ENCODE data around the gene MIA2. TPM values are rescaled to one million over a fixed set of nuclear protein-coding genes. Genes with fewer than 3 reads are reported as not detected.
"Not testable (repeated sequence)": the region's sequence is repeated elsewhere in the genome, so short reads cannot be mapped to it uniquely, and the experiment has no call there.

The MIA2 gene
- total and polyA plus RNA-seq, 2 donors (not counting 1 experiment from before 2014, with no cell fraction given): 11.5 to 27.1 TPM

GRCh38 chr14:39232554-39233415 is 930 bp upstream of the MIA2 start:
- Histone ChIP-seq H2AFZ (ENCODE audit: insufficient read depth, low read depth, low read length, poor library complexity, severe bottlenecking) (peak overlapping the region; percentile 32), H3K4me1 (ENCODE audit: control insufficient read depth in 2 of 2, insufficient read depth in 2 of 2, low read length in 2 of 2) (no peaks in the 10 kb centered on the region), H3K9ac (ENCODE audit: low read length) (no peak overlapping the region), H3K79me2 (ENCODE audit: control insufficient read depth, insufficient read depth, low read length) (no peaks in the 10 kb centered on the region), H3K9me3 (ENCODE audit: control extremely low read depth in 1 of 3, control insufficient read depth in 2 of 3, insufficient read depth in 1 of 3, low read length in 2 of 3) (no peaks in the 10 kb centered on the region), H4K20me1 (ENCODE audit: control insufficient read depth, insufficient read depth, low read length, poor library complexity, severe bottlenecking) (no peaks in the 10 kb centered on the region), H3K4me3 (ENCODE audit: control extremely low read depth in 1 of 5, extremely low read depth in 1 of 5, insufficient read depth in 1 of 5, low read depth in 2 of 5, low read length in 4 of 5) (no peak overlapping the region), H3K36me3 (replicated peaks in 1 of 2; ENCODE audit: control extremely low read depth in 1 of 2, control insufficient read depth in 1 of 2, extremely low read depth in 1 of 2, insufficient read depth in 2 of 2, low read length in 1 of 2) (no peaks in the 10 kb centered on the region), H3K27ac (ENCODE audit: low read length in 2 of 2) (no peak overlapping the region), H3K27me3 (replicated peaks in 1 of 4; ENCODE audit: control extremely low read depth in 1 of 4, control insufficient read depth in 3 of 4, insufficient read depth in 4 of 4, low read length in 3 of 4) (no peaks in the 10 kb centered on the region), H3K4me2 (replicated peaks; ENCODE audit: low read depth, low read length, poor library complexity, severe bottlenecking) (no peak overlapping the region)
- Mint-ChIP-seq H3K9me3 (ENCODE audit: insufficient read depth) (no peaks in the 10 kb centered on the region), H3K27ac (no peak overlapping the region), H3K27me3 (no peaks in the 10 kb centered on the region), H3K4me1 (peaks cover 4% of the 10 kb centered on the region), H3K4me3 (no peak overlapping the region)
- ChIA-PET POLR2A (interaction anchor here (1.0 kb wide), 1 partner anchor 195 kb away, joined by 3 read pairs; no protein-coding TSS in a partner anchor), CTCF (interaction anchor here (1.0 to 1.8 kb wide), 6 partner anchors 59 to 256 kb away, joined by 3 to 10 read pairs (median 4); no protein-coding TSS in a partner anchor)
- TF ChIP-seq EZH2 (IDR thresholded peaks at IDR 0.05; ENCODE audit: borderline replicate concordance, insufficient read depth, low read depth, low read length, poor library complexity, severe bottlenecking) (no peak), CTCF (IDR thresholded peaks at IDR 0.05) (no peak)
- no peak for ATAC-seq (ENCODE audit: low read depth)
- intact Hi-C loops (cut with micrococcal nuclease): no loop called here
- DNase-seq: no peak
- WGBS (ENCODE audit: insufficient coverage): 80% methylated on average over 1 of the region's 12 CpGs

- H3K79me2 ChIP-seq (ENCODE audit: control insufficient read depth, insufficient read depth, low read length); H3K4me3 ChIP-seq (ENCODE audit: control extremely low read depth in 1 of 5, extremely low read depth in 1 of 5, insufficient read depth in 1 of 5, low read depth in 2 of 5, low read length in 4 of 5); DNase-seq; H3K27me3 ChIP-seq (replicated peaks in 1 of 4; ENCODE audit: control extremely low read depth in 1 of 4, control insufficient read depth in 3 of 4, insufficient read depth in 4 of 4, low read length in 3 of 4); H3K4me2 ChIP-seq (replicated peaks; ENCODE audit: low read depth, low read length, poor library complexity, severe bottlenecking); H3K27ac Mint-ChIP-seq; H3K9ac ChIP-seq (ENCODE audit: low read length); H3K4me1 ChIP-seq (ENCODE audit: control insufficient read depth in 2 of 2, insufficient read depth in 2 of 2, low read length in 2 of 2); H3K9me3 Mint-ChIP-seq (ENCODE audit: insufficient read depth); H3K27me3 Mint-ChIP-seq; CTCF ChIA-PET; H3K9me3 ChIP-seq (ENCODE audit: control extremely low read depth in 1 of 3, control insufficient read depth in 2 of 3, insufficient read depth in 1 of 3, low read length in 2 of 3); H4K20me1 ChIP-seq (ENCODE audit: control insufficient read depth, insufficient read depth, low read length, poor library complexity, severe bottlenecking); H2AFZ ChIP-seq (ENCODE audit: insufficient read depth, low read depth, low read length, poor library complexity, severe bottlenecking); H3K4me1 Mint-ChIP-seq; H3K4me3 Mint-ChIP-seq; ATAC-seq (ENCODE audit: low read depth); H3K27ac ChIP-seq (ENCODE audit: low read length in 2 of 2); POLR2A ChIA-PET; intact Hi-C loops (cut with micrococcal nuclease); H3K36me3 ChIP-seq (replicated peaks in 1 of 2; ENCODE audit: control extremely low read depth in 1 of 2, control insufficient read depth in 1 of 2, extremely low read depth in 1 of 2, insufficient read depth in 2 of 2, low read length in 1 of 2): not testable (repeated sequence)
- WGBS (ENCODE audit: insufficient coverage): 100% methylated on average over 1 of the region's 5 CpGs
These were observed 1.3 kb downstream of the MIA2 start for GRCh38 chr14:39234986-39235385.

- intact Hi-C loops (cut with micrococcal nuclease); H3K4me1 ChIP-seq (ENCODE audit: control insufficient read depth in 2 of 2, insufficient read depth in 2 of 2, low read length in 2 of 2); H3K27me3 ChIP-seq (replicated peaks in 1 of 4; ENCODE audit: control extremely low read depth in 1 of 4, control insufficient read depth in 3 of 4, insufficient read depth in 4 of 4, low read length in 3 of 4); ATAC-seq (ENCODE audit: low read depth); H3K9ac ChIP-seq (ENCODE audit: low read length); H3K79me2 ChIP-seq (ENCODE audit: control insufficient read depth, insufficient read depth, low read length); H3K9me3 Mint-ChIP-seq (ENCODE audit: insufficient read depth); H3K4me2 ChIP-seq (replicated peaks; ENCODE audit: low read depth, low read length, poor library complexity, severe bottlenecking); H4K20me1 ChIP-seq (ENCODE audit: control insufficient read depth, insufficient read depth, low read length, poor library complexity, severe bottlenecking); CTCF ChIA-PET; H3K4me1 Mint-ChIP-seq; H3K4me3 ChIP-seq (ENCODE audit: control extremely low read depth in 1 of 5, extremely low read depth in 1 of 5, insufficient read depth in 1 of 5, low read depth in 2 of 5, low read length in 4 of 5); H3K27ac ChIP-seq (ENCODE audit: low read length in 2 of 2); H3K9me3 ChIP-seq (ENCODE audit: control extremely low read depth in 1 of 3, control insufficient read depth in 2 of 3, insufficient read depth in 1 of 3, low read length in 2 of 3); H3K4me3 Mint-ChIP-seq; H2AFZ ChIP-seq (ENCODE audit: insufficient read depth, low read depth, low read length, poor library complexity, severe bottlenecking); POLR2A ChIA-PET; H3K27me3 Mint-ChIP-seq; H3K36me3 ChIP-seq (replicated peaks in 1 of 2; ENCODE audit: control extremely low read depth in 1 of 2, control insufficient read depth in 1 of 2, extremely low read depth in 1 of 2, insufficient read depth in 2 of 2, low read length in 1 of 2); DNase-seq; H3K27ac Mint-ChIP-seq: not testable (repeated sequence)
These were observed 1.8 kb downstream of the MIA2 start for GRCh38 chr14:39235466-39235865.
